BE2C (cell line): Measurements from ENCODE around the gene GLIPR1. TPM values are rescaled to one million over a fixed set of nuclear protein-coding genes. Genes with fewer than 3 reads are reported as not detected.
"Not testable (repeated sequence)": the region's sequence is repeated elsewhere in the genome, so short reads cannot be mapped to it uniquely, and the experiment has no call there.

ENCODE experiments used
- DNase-seq: peaks from one replicate; pipeline ENCODE4 v3.0.0-alpha.2; 2020
- H3K27me3 ChIP-seq: fragments of 250-450 bp; sonication (Bioruptor Pico); 2 replicates; pipeline ENCODE4 v1.5.1; 2020; ENCODE audit warnings: mild to moderate bottlenecking
- H3K36me3 ChIP-seq: fragments of 250-450 bp; sonication (Bioruptor Pico); 2 replicates; pipeline ENCODE4 v1.5.1; 2020; ENCODE audit warnings: mild to moderate bottlenecking
- H3K4me1 ChIP-seq: fragments of 250-450 bp; sonication (Bioruptor Pico); 2 replicates; pipeline ENCODE4 v1.5.1; 2020
- H3K4me3 ChIP-seq: 2 replicates; pipeline ENCODE4 v1.5.1; 2011; ENCODE audit warnings: low read depth, low read length
- H3K9me3 ChIP-seq: fragments of 250-450 bp; sonication (Bioruptor Pico); 2 replicates; pipeline ENCODE4 v1.5.1; 2020
- CTCF ChIP-seq: IDR thresholded peaks from 2 replicates; pipeline ENCODE4 v1.5.1; 2012; ENCODE audit warnings: mild to moderate bottlenecking, low read depth, low read length
- polyA plus RNA-seq: library from polyadenylated mRNA; unstranded; fragments of >200 nt; gene quantifications from one replicate; pipeline ENCODE4 v1.2.1, GENCODE V29; 2012; ENCODE audit warnings: low read depth, missing spikeins; ENCODE audit not compliant: insufficient read length, insufficient read depth

Gene GLIPR1
- polyA plus RNA-seq: 2.1 TPM

GRCh38 chr12:75480469-75480949 is at the start of gene GLIPR1:
Gene GLIPR1, plus strand, starts transcription at chr12:75480755. Its CDS starts 126 bp downstream, at chr12:75480881.
- no peaks in the 10 kb centered on the region for H3K4me1 ChIP-seq
- H3K4me3 ChIP-seq: no peak within 1 kb of the TSS
- no peaks in the 10 kb centered on the region for H3K36me3 ChIP-seq
- no peaks in the 10 kb centered on the region for H3K9me3 ChIP-seq
- H3K27me3 ChIP-seq: peaks cover 45% of the 10 kb centered on the region
- no peak for TF ChIP-seq CTCF
- DNase-seq: no peak

GRCh38 chr12:75432924-75433323 is 47.6 kb upstream of the GLIPR1 start:
- TF ChIP-seq CTCF: no peak
- no peak overlapping the region for H3K4me3 ChIP-seq
- H3K36me3 ChIP-seq: no peaks in the 10 kb centered on the region
- no peak for DNase-seq
- no peaks in the 10 kb centered on the region for H3K4me1 ChIP-seq
- no peaks in the 10 kb centered on the region for H3K27me3 ChIP-seq
- no peaks in the 10 kb centered on the region; the same call in 1 of the 2 replicates for H3K9me3 ChIP-seq

GRCh38 chr12:75437564-75437963 is 43.0 kb upstream of the GLIPR1 start:
- Histone ChIP-seq H3K9me3 (no peaks in the 10 kb centered on the region), H3K27me3 (no peaks in the 10 kb centered on the region), H3K4me1 (no peaks in the 10 kb centered on the region), H3K4me3 (no peak overlapping the region), H3K36me3 (no peaks in the 10 kb centered on the region)
- TF ChIP-seq CTCF: peak; percentile 56
- DNase-seq: no peak

GRCh38 chr12:75438059-75438754 is 42.3 kb upstream of the GLIPR1 start:
- H3K27me3 ChIP-seq: no peaks in the 10 kb centered on the region
- H3K9me3 ChIP-seq: no peaks in the 10 kb centered on the region
- H3K4me1 ChIP-seq: no peaks in the 10 kb centered on the region
- no peaks in the 10 kb centered on the region for H3K36me3 ChIP-seq
- TF ChIP-seq CTCF: no peak
- DNase-seq: no peak
- H3K4me3 ChIP-seq: no peak overlapping the region

- H3K4me3 ChIP-seq: no peak overlapping the region
- no peak for DNase-seq
- H3K4me1 ChIP-seq: no peaks in the 10 kb centered on the region
- TF ChIP-seq CTCF: no peak
- H3K27me3 ChIP-seq: no peaks in the 10 kb centered on the region; the same call in 1 of the 2 replicates
- no peaks in the 10 kb centered on the region for H3K36me3 ChIP-seq
- H3K9me3 ChIP-seq: no peaks in the 10 kb centered on the region
These were observed 41.5 kb upstream of the GLIPR1 start for GRCh38 chr12:75439048-75439447.

- Histone ChIP-seq H3K36me3 (no peaks in the 10 kb centered on the region), H3K9me3 (no peaks in the 10 kb centered on the region), H3K4me3 (no peak overlapping the region), H3K27me3 (no peaks in the 10 kb centered on the region; the same call in 1 of the 2 replicates), H3K4me1 (no peaks in the 10 kb centered on the region)
- no peak for DNase-seq
- no peak for TF ChIP-seq CTCF
These were observed 40.6 kb upstream of the GLIPR1 start for GRCh38 chr12:75439930-75440329.

GRCh38 chr12:75441687-75442449 is 38.7 kb upstream of the GLIPR1 start:
- H3K27me3 ChIP-seq, DNase-seq, H3K9me3 ChIP-seq, H3K4me1 ChIP-seq, H3K4me3 ChIP-seq, H3K36me3 ChIP-seq: not testable (repeated sequence)

- H3K36me3 ChIP-seq, DNase-seq, H3K4me1 ChIP-seq, H3K4me3 ChIP-seq, H3K9me3 ChIP-seq, H3K27me3 ChIP-seq: not testable (repeated sequence)
These were observed 38.1 kb upstream of the GLIPR1 start for GRCh38 chr12:75442454-75442853.
